BLaER1 (cell line): ENCODE results near the gene CCS.

Experiments
- H3K27ac ChIP-seq: shearing (Covaris generic); formaldehyde crosslinking; 2 replicates; pipeline ENCODE4 v1.8.1; 2022
- H3K27me3 ChIP-seq: shearing (Covaris generic); formaldehyde crosslinking; 2 replicates; pipeline ENCODE4 v1.8.1; 2022
- H3K36me3 ChIP-seq: shearing (Covaris generic); formaldehyde crosslinking; 2 replicates; pipeline ENCODE4 v1.8.1; 2022
- H3K4me1 ChIP-seq: shearing (Covaris generic); formaldehyde crosslinking; 2 replicates; pipeline ENCODE4 v1.8.1; 2022
- H3K4me2 ChIP-seq: shearing (Covaris generic); formaldehyde crosslinking; 2 replicates; pipeline ENCODE4 v1.8.1; 2022
- H3K4me3 ChIP-seq: shearing (Covaris generic); formaldehyde crosslinking; 2 replicates; pipeline ENCODE4 v1.8.1; 2022
- H3K9ac ChIP-seq: shearing (Covaris generic); formaldehyde crosslinking; 2 replicates; pipeline ENCODE4 v1.8.1; 2022
- H3K9me3 ChIP-seq: shearing (Covaris generic); formaldehyde crosslinking; 2 replicates; pipeline ENCODE4 v1.8.1; 2022
- H4K20me1 ChIP-seq: shearing (Covaris generic); formaldehyde crosslinking; 2 replicates; pipeline ENCODE4 v1.8.1; 2022
- Cebpa-rat ChIP-seq: shearing (Covaris generic); IDR thresholded peaks from 2 replicates; pipeline ENCODE4 v1.8.1; 2022

The CCS gene

GRCh38 chr11:66548774-66549630, 44.0 kb upstream of the CCS start:
- Histone ChIP-seq H3K36me3 (no peaks in the 10 kb centered on the region), H3K4me2 (no peak overlapping the region), H3K4me3 (no peak overlapping the region), H3K4me1 (peaks cover 32% of the 10 kb centered on the region), H3K9me3 (no peaks in the 10 kb centered on the region), H4K20me1 (no peaks in the 10 kb centered on the region), H3K27ac (no peak overlapping the region), H3K9ac (no peak overlapping the region), H3K27me3 (no peaks in the 10 kb centered on the region)
- TF ChIP-seq Cebpa-rat, result no peak

- no peak overlapping the region for H3K4me2 ChIP-seq
- H3K9me3 ChIP-seq, result no peaks in the 10 kb centered on the region
- H3K4me3 ChIP-seq, result no peak overlapping the region
- TF ChIP-seq Cebpa-rat, result no peak
- H3K27me3 ChIP-seq, result no peaks in the 10 kb centered on the region
- H3K4me1 ChIP-seq, result peaks cover 25% of the 10 kb centered on the region
- H4K20me1 ChIP-seq, result no peaks in the 10 kb centered on the region
- H3K27ac ChIP-seq, result no peak overlapping the region
- H3K36me3 ChIP-seq, result no peaks in the 10 kb centered on the region
- H3K9ac ChIP-seq, result no peak overlapping the region
These were observed 43.3 kb upstream of the CCS start for GRCh38 chr11:66549696-66550095.

- Histone ChIP-seq H4K20me1 (no peaks in the 10 kb centered on the region), H3K9me3 (no peaks in the 10 kb centered on the region), H3K9ac (no peak overlapping the region), H3K27me3 (no peaks in the 10 kb centered on the region), H3K36me3 (no peaks in the 10 kb centered on the region), H3K4me2 (no peak overlapping the region), H3K4me1 (peaks cover 19% of the 10 kb centered on the region), H3K27ac (no peak overlapping the region), H3K4me3 (no peak overlapping the region)
- TF ChIP-seq Cebpa-rat, result no peak
These were observed 42.1 kb upstream of the CCS start for GRCh38 chr11:66550887-66551286.

GRCh38 chr11:66554602-66555001, 38.4 kb upstream of the CCS start:
- no peaks in the 10 kb centered on the region for H3K27me3 ChIP-seq
- H3K4me2 ChIP-seq, result no peak overlapping the region
- TF ChIP-seq Cebpa-rat, result no peak
- no peaks in the 10 kb centered on the region for H3K9me3 ChIP-seq
- H3K4me3 ChIP-seq, result no peak overlapping the region
- H3K27ac ChIP-seq, result no peak overlapping the region
- no peaks in the 10 kb centered on the region for H4K20me1 ChIP-seq
- no peaks in the 10 kb centered on the region for H3K4me1 ChIP-seq
- H3K9ac ChIP-seq, result no peak overlapping the region
- H3K36me3 ChIP-seq, result no peaks in the 10 kb centered on the region

- Histone ChIP-seq H3K9ac (no peak overlapping the region), H4K20me1 (no peaks in the 10 kb centered on the region), H3K36me3 (no peaks in the 10 kb centered on the region), H3K9me3 (no peaks in the 10 kb centered on the region), H3K27ac (no peak overlapping the region), H3K27me3 (no peaks in the 10 kb centered on the region), H3K4me1 (no peaks in the 10 kb centered on the region), H3K4me2 (no peak overlapping the region), H3K4me3 (no peak overlapping the region)
- TF ChIP-seq Cebpa-rat, result no peak
These were observed 37.6 kb upstream of the CCS start for GRCh38 chr11:66555416-66555815.

- Histone ChIP-seq H3K36me3 (no peaks in the 10 kb centered on the region), H3K4me1 (no peaks in the 10 kb centered on the region), H4K20me1 (no peaks in the 10 kb centered on the region), H3K27me3 (no peaks in the 10 kb centered on the region), H3K4me3 (no peak overlapping the region), H3K27ac (no peak overlapping the region), H3K9ac (no peak overlapping the region), H3K9me3 (no peaks in the 10 kb centered on the region), H3K4me2 (no peak overlapping the region)
- no peak for TF ChIP-seq Cebpa-rat
These were observed 36.9 kb upstream of the CCS start for GRCh38 chr11:66556086-66556485.

- TF ChIP-seq Cebpa-rat, result no peak
- no peak overlapping the region for H3K4me3 ChIP-seq
- no peaks in the 10 kb centered on the region for H3K27me3 ChIP-seq
- H3K9me3 ChIP-seq, result no peaks in the 10 kb centered on the region
- H3K27ac ChIP-seq, result no peak overlapping the region
- H3K9ac ChIP-seq, result no peak overlapping the region
- H3K4me1 ChIP-seq, result no peaks in the 10 kb centered on the region
- H3K4me2 ChIP-seq, result no peak overlapping the region
- H3K36me3 ChIP-seq, result no peaks in the 10 kb centered on the region
- H4K20me1 ChIP-seq, result no peaks in the 10 kb centered on the region
These were observed 35.2 kb upstream of the CCS start for GRCh38 chr11:66557733-66558326.

GRCh38 chr11:66559142-66559865, 33.7 kb upstream of the CCS start:
- H3K4me1 ChIP-seq, result no peaks in the 10 kb centered on the region
- H3K27ac ChIP-seq, result no peak overlapping the region
- H3K36me3 ChIP-seq, result no peaks in the 10 kb centered on the region
- no peak overlapping the region for H3K4me2 ChIP-seq
- H3K9ac ChIP-seq, result no peak overlapping the region
- no peaks in the 10 kb centered on the region for H3K27me3 ChIP-seq
- no peak for TF ChIP-seq Cebpa-rat
- H3K4me3 ChIP-seq, result no peak overlapping the region
- H4K20me1 ChIP-seq, result no peaks in the 10 kb centered on the region
- no peaks in the 10 kb centered on the region for H3K9me3 ChIP-seq

- Histone ChIP-seq H3K27me3 (no peaks in the 10 kb centered on the region), H3K9ac (no peak overlapping the region), H3K4me3 (no peak overlapping the region), H4K20me1 (no peaks in the 10 kb centered on the region), H3K4me1 (no peaks in the 10 kb centered on the region), H3K27ac (no peak overlapping the region), H3K4me2 (no peak overlapping the region), H3K9me3 (no peaks in the 10 kb centered on the region), H3K36me3 (no peaks in the 10 kb centered on the region)
- TF ChIP-seq Cebpa-rat, result no peak
These were observed 32.9 kb upstream of the CCS start for GRCh38 chr11:66559866-66560676.
